Measurements from ENCODE around the gene PARP8. TPM values are rescaled to one million over a fixed set of nuclear protein-coding genes. Genes with fewer than 3 reads are reported as not detected.

The PARP8 gene
- total and polyA plus RNA-seq, 9 of the 15 experiments (the other 6 are each of a cell fraction or from before 2014, with no cell fraction given): 0.03 to 0.31 TPM; not detected in 7

GRCh38 chr5:50888751-50889150 is 222.3 kb downstream of the PARP8 start:
- FAIRE-seq (no peak), DNase-seq (ENCODE audit: extremely low read depth in 1 of 4, low spot score in 3 of 4) (no peak), ATAC-seq (no peak)
- BruUV-seq (replicated peaks): no TSS peak
- ChIA-PET CTCF (ENCODE audit: low intra/inter-chr PET ratio) (no interaction called here), POLR2A (no interaction called here)
- Histone ChIP-seq H3K9ac (ENCODE audit: insufficient read depth in 1 of 2, low read depth in 2 of 2, low read length in 2 of 2) (no peak overlapping the region), H3K9me1 (ENCODE audit: control insufficient read depth, insufficient read depth, low read length) (no peaks in the 10 kb centered on the region), H2AFZ (ENCODE audit: low read depth, low read length) (no peak overlapping the region), H3K9me3 (replicated peaks; ENCODE audit: control insufficient read depth, insufficient read depth, low read depth, low read length) (no peaks in the 10 kb centered on the region), H3K79me2 (ENCODE audit: control insufficient read depth, insufficient read depth, low read length) (no peaks in the 10 kb centered on the region), H4K20me1 (replicated peaks; ENCODE audit: control insufficient read depth, insufficient read depth, low read length) (no peaks in the 10 kb centered on the region), H3K36me3 (ENCODE audit: control insufficient read depth, insufficient read depth, low read length) (no peaks in the 10 kb centered on the region), H3K4me3 (no peak overlapping the region), H3K27me3 (ENCODE audit: control insufficient read depth in 2 of 2, insufficient read depth in 2 of 2, low read length in 2 of 2) (no peaks in the 10 kb centered on the region), H3K4me2 (ENCODE audit: insufficient read depth, low read length) (no peak overlapping the region), H3K27ac (ENCODE audit: extremely low read depth, low read depth, low read length) (no peak overlapping the region), H3K4me1 (replicated peaks in 1 of 2; ENCODE audit: control insufficient read depth in 2 of 2, insufficient read depth in 2 of 2, low read length in 2 of 2) (no peaks in the 10 kb centered on the region)
- in situ Hi-C loops (cut with MboI) (no loop called here), intact Hi-C loops (cut with micrococcal nuclease) (no loop called here)
- WGBS (ENCODE audit: insufficient coverage, low coverage, missing lambda C conversion rate): 0% methylated on average over 1 of the region's 1 CpG
- no peak for TF ChIP-seq FOXJ2 (tag; IDR thresholded peaks at IDR 0.05)
- no peak for TF ChIP-seq U2AF2 (optimal IDR thresholded peaks at IDR 0.05; ENCODE audit: low read depth, low read length)
- no peak for TF ChIP-seq NRF1 (conservative IDR thresholded peaks at IDR 0.05 in 1 of 2, IDR thresholded peaks at IDR 0.05 in 1 of 2)
- TF ChIP-seq BDP1 (IDR thresholded peaks at IDR 0.05; ENCODE audit: insufficient read depth, insufficient read length): no peak
- TF ChIP-seq CBX1 (IDR thresholded peaks at IDR 0.05; ENCODE audit: low read depth): no peak
- TF ChIP-seq TFAP4 (CRISPR knock-in tag; IDR thresholded peaks at IDR 0.05; ENCODE audit: borderline replicate concordance): no peak
- no peak for TF ChIP-seq TBL1XR1 (IDR thresholded peaks at IDR 0.05; ENCODE audit: low read length in 2 of 2)
- TF ChIP-seq PURB (CRISPR knock-in tag; IDR thresholded peaks at IDR 0.05; ENCODE audit: low read depth): no peak
- no peak for TF ChIP-seq ZNF79 (CRISPR knock-in tag; IDR thresholded peaks at IDR 0.05; ENCODE audit: low read depth)
- no peak for TF ChIP-seq SIN3A (IDR thresholded peaks at IDR 0.05; ENCODE audit: borderline replicate concordance in 2 of 2, control insufficient read depth in 1 of 2, low read depth in 2 of 2, low read length in 2 of 2)
- no peak for TF ChIP-seq ZNF589 (CRISPR knock-in tag; IDR thresholded peaks at IDR 0.05; ENCODE audit: low read depth)
- TF ChIP-seq FOXA1 (IDR thresholded peaks at IDR 0.05; ENCODE audit: borderline replicate concordance): no peak
- TF ChIP-seq ZNF436 (CRISPR knock-in tag; IDR thresholded peaks at IDR 0.05): no peak
- no peak for TF ChIP-seq HDAC3 (IDR thresholded peaks at IDR 0.05; ENCODE audit: borderline replicate concordance, partially characterized antibody)
- no peak for TF ChIP-seq TFAM (CRISPR knock-in tag; conservative IDR thresholded peaks at IDR 0.05)
- no peak for TF ChIP-seq CUX1 (CRISPR knock-in tag; IDR thresholded peaks at IDR 0.05)
- no peak for TF ChIP-seq KAT8 (IDR thresholded peaks at IDR 0.05; ENCODE audit: low read depth)
